SK-N-SH treated with all-trans-retinoic acid at 6 μM for 48 hours (cell line): ENCODE results near the gene DHX30.

Experiments
- ATAC-seq: fragments of 200-7000 bp; cut with Tn5 transposase; 3 replicates; pipeline ENCODE4 v1.9.1; 2020; ENCODE audit warnings: mild to moderate bottlenecking, moderate library complexity
- ARNTL ChIP-seq: fragments of 450-650 bp; formaldehyde crosslinking; IDR thresholded peaks from 2 replicates; pipeline ENCODE4 v1.5.0; 2020; ENCODE audit warnings: low read depth, mild to moderate bottlenecking, moderate library complexity, borderline replicate concordance
- BACH2 ChIP-seq: fragments of 250-450 bp; sonication (Bioruptor Pico); IDR thresholded peaks from 2 replicates; pipeline ENCODE4 v1.9.0; 2021; ENCODE audit warnings: mild to moderate bottlenecking, borderline replicate concordance
- CSDC2 ChIP-seq: fragments of 250-450 bp; sonication (Bioruptor Pico); IDR thresholded peaks from 2 replicates; pipeline ENCODE4 v1.5.0; 2020; ENCODE audit warnings: mild to moderate bottlenecking, moderate library complexity
- ESRRG ChIP-seq: fragments of 250-450 bp; sonication (Bioruptor Pico); IDR thresholded peaks from 2 replicates; pipeline ENCODE4 v1.6.1; 2021; ENCODE audit warnings: mild to moderate bottlenecking
- GLIS3 ChIP-seq: fragments of 250-450 bp; sonication (Bioruptor Pico); IDR thresholded peaks from 2 replicates; pipeline ENCODE4 v1.5.0; 2020; ENCODE audit warnings: mild to moderate bottlenecking, moderate library complexity
- ISL1 ChIP-seq: fragments of 250-450 bp; sonication (Bioruptor Pico); IDR thresholded peaks from 2 replicates; pipeline ENCODE4 v2.1.2; 2022; ENCODE audit warnings: mild to moderate bottlenecking, moderate library complexity
- OSR1 ChIP-seq: fragments of 250-450 bp; sonication (Bioruptor Pico); IDR thresholded peaks from 2 replicates; pipeline ENCODE4 v1.8.0; 2022; ENCODE audit warnings: moderate library complexity, mild to moderate bottlenecking, inconsistent platforms
- PPARA ChIP-seq: fragments of 250-450 bp; sonication (Bioruptor Pico); IDR thresholded peaks from 2 replicates; pipeline ENCODE4 v1.5.0; 2020; ENCODE audit warnings: mild to moderate bottlenecking, borderline replicate concordance
- SNAI2 ChIP-seq: fragments of 250-450 bp; sonication (Bioruptor Pico); IDR thresholded peaks from 2 replicates; pipeline ENCODE4 v1.5.0; 2020; ENCODE audit warnings: mild to moderate bottlenecking, moderate library complexity
- TCF4 ChIP-seq: fragments of 250-450 bp; sonication (Bioruptor Pico); IDR thresholded peaks from 2 replicates; pipeline ENCODE4 v1.8.0; 2021; ENCODE audit warnings: mild to moderate bottlenecking, moderate library complexity, borderline replicate concordance
- TOX ChIP-seq: fragments of 250-450 bp; sonication (Bioruptor Pico); IDR thresholded peaks from 2 replicates; pipeline ENCODE4 v1.8.0; 2021; ENCODE audit warnings: mild to moderate bottlenecking, moderate library complexity, borderline replicate concordance
- ZFP3 ChIP-seq: fragments of 250-450 bp; sonication (Bioruptor Pico); IDR thresholded peaks from 2 replicates; pipeline ENCODE4 v1.5.0; 2020; ENCODE audit warnings: mild to moderate bottlenecking, moderate library complexity
- ZNF70 ChIP-seq: fragments of 450-650 bp; formaldehyde crosslinking; IDR thresholded peaks from 2 replicates; pipeline ENCODE4 v1.5.0; 2020; ENCODE audit warnings: mild to moderate bottlenecking, moderate library complexity
- ZNF8 ChIP-seq: fragments of 450-650 bp; formaldehyde crosslinking; IDR thresholded peaks from 2 replicates; pipeline ENCODE4 v1.5.0; 2020; ENCODE audit warnings: mild to moderate bottlenecking, moderate library complexity
- TF ChIP-seq, protein P1 (sequence below): fragments of 250-450 bp; sonication (Bioruptor Pico); IDR thresholded peaks from 2 replicates; pipeline ENCODE4 v1.5.1; 2021; ENCODE audit warnings: mild to moderate bottlenecking, moderate library complexity
- TF ChIP-seq, protein P2 (sequence below): fragments of 250-450 bp; sonication (Bioruptor Pico); IDR thresholded peaks from 2 replicates; pipeline ENCODE4 v1.8.0; 2021; ENCODE audit warnings: low read depth, mild to moderate bottlenecking, moderate library complexity, borderline replicate concordance
- TF ChIP-seq, protein P3 (sequence below): fragments of 250-450 bp; sonication (Bioruptor Pico); IDR thresholded peaks from 2 replicates; pipeline ENCODE4 v1.5.1; 2020; ENCODE audit warnings: low read depth, mild to moderate bottlenecking, moderate library complexity
- TF ChIP-seq, protein P4 (sequence below): fragments of 250-450 bp; sonication (Bioruptor Pico); IDR thresholded peaks from 2 replicates; pipeline ENCODE4 v1.5.0; 2020; ENCODE audit warnings: mild to moderate bottlenecking, moderate library complexity

The DHX30 gene

DNA sequence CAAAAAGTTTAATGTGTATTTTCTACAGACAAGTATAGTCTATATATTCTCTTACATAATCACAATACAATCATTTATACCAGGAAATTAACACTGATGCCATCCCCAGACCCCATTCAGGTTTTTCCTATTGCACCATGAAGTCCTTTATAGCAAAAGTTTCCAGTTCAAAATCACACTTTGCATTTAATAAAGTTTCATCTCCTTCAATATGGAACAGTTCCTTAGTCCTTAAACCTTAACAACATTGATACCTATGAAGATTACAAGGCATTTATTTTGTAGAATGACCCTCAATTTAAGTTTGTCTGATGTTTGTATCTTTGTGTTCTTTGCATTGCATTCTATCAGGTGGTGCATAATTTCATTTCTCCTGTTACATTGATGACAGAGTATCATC lies 19.3 kb upstream of the DHX30 start (continued):
- TF ChIP-seq, protein P1, sequence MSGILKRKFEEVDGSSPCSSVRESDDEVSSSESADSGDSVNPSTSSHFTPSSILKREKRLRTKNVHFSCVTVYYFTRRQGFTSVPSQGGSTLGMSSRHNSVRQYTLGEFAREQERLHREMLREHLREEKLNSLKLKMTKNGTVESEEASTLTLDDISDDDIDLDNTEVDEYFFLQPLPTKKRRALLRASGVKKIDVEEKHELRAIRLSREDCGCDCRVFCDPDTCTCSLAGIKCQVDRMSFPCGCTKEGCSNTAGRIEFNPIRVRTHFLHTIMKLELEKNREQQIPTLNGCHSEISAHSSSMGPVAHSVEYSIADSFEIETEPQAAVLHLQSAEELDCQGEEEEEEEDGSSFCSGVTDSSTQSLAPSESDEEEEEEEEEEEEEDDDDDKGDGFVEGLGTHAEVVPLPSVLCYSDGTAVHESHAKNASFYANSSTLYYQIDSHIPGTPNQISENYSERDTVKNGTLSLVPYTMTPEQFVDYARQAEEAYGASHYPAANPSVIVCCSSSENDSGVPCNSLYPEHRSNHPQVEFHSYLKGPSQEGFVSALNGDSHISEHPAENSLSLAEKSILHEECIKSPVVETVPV (CRISPR knock-in tag): no peak
- no peak for TF ChIP-seq OSR1 (CRISPR knock-in tag)

DNA sequence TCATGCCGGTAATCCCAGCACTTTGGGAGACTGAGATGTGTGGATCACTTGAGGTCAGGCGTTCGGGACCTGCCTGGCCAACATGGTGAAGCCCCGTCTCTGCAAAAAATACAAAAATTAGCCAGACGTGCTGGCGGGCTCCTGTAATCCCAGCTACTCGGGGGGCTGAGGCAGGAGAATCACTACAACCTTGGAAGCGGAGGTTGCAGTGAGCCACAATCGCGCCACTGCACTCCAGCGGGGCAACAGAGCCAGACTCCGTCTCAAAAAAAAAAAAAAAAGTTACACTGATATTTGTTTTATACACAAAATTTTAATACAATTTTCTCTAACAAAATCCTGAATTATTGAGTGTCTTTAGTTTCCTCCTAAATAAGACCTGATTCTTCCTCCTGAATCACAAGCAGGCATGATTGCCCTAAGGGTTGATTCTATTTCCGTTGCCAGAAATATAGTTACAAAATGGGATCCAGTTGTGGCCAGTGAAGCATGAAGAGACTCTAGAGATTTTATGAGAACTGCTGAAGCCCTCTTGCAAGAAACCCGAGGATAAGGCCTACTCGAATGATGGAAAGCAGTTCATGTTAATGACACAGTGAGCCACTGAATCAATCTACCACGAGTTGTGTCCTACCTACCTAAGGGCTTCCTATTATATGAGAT lies 11.6 kb upstream of the DHX30 start:
- no peak for ATAC-seq
- TF ChIP-seq PPARA (CRISPR knock-in tag) (no peak), GLIS3 (no peak), BACH2 (CRISPR knock-in tag) (no peak), TOX (CRISPR knock-in tag) (no peak), ESRRG (CRISPR knock-in tag) (no peak), ARNTL (CRISPR knock-in tag) (no peak)
- TF ChIP-seq, protein P2, sequence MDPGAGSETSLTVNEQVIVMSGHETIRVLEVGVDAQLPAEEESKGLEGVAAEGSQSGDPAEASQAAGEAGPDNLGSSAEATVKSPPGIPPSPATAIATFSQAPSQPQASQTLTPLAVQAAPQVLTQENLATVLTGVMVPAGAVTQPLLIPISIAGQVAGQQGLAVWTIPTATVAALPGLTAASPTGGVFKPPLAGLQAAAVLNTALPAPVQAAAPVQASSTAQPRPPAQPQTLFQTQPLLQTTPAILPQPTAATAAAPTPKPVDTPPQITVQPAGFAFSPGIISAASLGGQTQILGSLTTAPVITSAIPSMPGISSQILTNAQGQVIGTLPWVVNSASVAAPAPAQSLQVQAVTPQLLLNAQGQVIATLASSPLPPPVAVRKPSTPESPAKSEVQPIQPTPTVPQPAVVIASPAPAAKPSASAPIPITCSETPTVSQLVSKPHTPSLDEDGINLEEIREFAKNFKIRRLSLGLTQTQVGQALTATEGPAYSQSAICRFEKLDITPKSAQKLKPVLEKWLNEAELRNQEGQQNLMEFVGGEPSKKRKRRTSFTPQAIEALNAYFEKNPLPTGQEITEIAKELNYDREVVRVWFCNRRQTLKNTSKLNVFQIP (CRISPR knock-in tag): no peak
- TF ChIP-seq, protein P1 (CRISPR knock-in tag): no peak

DNA sequence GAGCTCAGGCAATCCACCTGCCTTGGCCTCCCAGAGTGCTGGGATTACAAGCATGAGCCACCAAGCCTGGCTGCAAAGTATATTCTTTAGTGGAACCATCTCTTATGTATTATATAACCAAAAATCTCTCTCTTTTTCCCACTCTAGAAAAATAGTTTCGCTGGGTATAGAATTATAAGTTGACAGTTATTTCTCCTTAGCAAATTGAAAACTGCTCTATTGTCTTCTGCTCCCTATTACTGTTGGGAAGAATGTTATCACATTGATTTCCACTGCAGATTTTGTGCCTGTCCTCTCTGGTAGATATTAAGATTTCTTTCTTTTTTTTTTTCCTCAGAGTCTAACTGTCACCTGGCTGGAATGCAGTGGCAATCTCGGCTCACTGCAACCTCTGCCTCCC lies 10.2 kb upstream of the DHX30 start:
- TF ChIP-seq ARNTL (CRISPR knock-in tag): no peak
- TF ChIP-seq, all 23 proteins: peak for 0

DNA sequence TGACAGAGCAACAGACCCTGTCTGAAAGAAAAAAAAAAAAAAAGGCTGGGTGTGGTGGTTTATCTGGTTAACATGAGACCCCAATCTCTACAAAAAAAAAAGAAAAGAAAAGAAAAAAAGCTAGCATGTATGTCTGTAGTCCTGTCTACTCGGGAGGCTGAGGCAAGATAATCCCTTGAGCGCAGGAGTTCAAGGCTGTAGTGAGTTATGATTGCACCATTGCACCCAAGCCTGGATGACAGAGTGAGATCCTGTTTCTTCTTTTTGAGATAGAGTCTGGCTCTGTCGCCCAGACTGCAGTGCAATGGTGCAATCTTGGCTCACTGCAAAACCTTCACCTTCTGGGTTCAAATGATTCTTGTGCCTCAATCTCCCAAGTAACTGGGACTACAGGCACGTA lies 8.4 kb upstream of the DHX30 start:
- TF ChIP-seq GLIS3 (no peak), SNAI2 (CRISPR knock-in tag) (no peak), CSDC2 (CRISPR knock-in tag) (no peak), ISL1 (no peak), ZFP3 (CRISPR knock-in tag) (no peak), TCF4 (CRISPR knock-in tag) (no peak), ZNF70 (CRISPR knock-in tag) (no peak), ZNF8 (CRISPR knock-in tag) (no peak)
- TF ChIP-seq, protein P3, sequence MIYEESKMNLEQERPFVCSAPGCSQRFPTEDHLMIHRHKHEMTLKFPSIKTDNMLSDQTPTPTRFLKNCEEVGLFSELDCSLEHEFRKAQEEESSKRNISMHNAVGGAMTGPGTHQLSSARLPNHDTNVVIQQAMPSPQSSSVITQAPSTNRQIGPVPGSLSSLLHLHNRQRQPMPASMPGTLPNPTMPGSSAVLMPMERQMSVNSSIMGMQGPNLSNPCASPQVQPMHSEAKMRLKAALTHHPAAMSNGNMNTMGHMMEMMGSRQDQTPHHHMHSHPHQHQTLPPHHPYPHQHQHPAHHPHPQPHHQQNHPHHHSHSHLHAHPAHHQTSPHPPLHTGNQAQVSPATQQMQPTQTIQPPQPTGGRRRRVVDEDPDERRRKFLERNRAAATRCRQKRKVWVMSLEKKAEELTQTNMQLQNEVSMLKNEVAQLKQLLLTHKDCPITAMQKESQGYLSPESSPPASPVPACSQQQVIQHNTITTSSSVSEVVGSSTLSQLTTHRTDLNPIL (CRISPR knock-in tag): no peak
- TF ChIP-seq, protein P4, sequence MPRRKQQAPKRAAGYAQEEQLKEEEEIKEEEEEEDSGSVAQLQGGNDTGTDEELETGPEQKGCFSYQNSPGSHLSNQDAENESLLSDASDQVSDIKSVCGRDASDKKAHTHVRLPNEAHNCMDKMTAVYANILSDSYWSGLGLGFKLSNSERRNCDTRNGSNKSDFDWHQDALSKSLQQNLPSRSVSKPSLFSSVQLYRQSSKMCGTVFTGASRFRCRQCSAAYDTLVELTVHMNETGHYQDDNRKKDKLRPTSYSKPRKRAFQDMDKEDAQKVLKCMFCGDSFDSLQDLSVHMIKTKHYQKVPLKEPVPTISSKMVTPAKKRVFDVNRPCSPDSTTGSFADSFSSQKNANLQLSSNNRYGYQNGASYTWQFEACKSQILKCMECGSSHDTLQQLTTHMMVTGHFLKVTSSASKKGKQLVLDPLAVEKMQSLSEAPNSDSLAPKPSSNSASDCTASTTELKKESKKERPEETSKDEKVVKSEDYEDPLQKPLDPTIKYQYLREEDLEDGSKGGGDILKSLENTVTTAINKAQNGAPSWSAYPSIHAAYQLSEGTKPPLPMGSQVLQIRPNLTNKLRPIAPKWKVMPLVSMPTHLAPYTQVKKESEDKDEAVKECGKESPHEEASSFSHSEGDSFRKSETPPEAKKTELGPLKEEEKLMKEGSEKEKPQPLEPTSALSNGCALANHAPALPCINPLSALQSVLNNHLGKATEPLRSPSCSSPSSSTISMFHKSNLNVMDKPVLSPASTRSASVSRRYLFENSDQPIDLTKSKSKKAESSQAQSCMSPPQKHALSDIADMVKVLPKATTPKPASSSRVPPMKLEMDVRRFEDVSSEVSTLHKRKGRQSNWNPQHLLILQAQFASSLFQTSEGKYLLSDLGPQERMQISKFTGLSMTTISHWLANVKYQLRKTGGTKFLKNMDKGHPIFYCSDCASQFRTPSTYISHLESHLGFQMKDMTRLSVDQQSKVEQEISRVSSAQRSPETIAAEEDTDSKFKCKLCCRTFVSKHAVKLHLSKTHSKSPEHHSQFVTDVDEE (CRISPR knock-in tag): no peak
- TF ChIP-seq, protein P1 (CRISPR knock-in tag): no peak
- TF ChIP-seq, all 23 proteins: peak for 0
- no peak for ATAC-seq

More for the DNA sequence above, 10.2 kb upstream of the DHX30 start:
- no peak for ATAC-seq
